Thyroid gland (tissue), 4 donors: ENCODE data around the gene MPPED2. TPM values are rescaled to one million over a fixed set of nuclear protein-coding genes. Genes with fewer than 3 reads are reported as not detected.

Source experiments
- DNase-seq, 2 donors: peaks; one replicate each; pipeline ENCODE4 v3.0.0-alpha.2; 2019
- H3K27ac ChIP-seq, 3 donors: fragments of 200-600 bp; sonication (generic); 1 replicate in 2 of 3; 2 replicates in 1 of 3; pipeline ENCODE4 v1.5.1; 2016 to 2019; ENCODE audit warnings: mild to moderate bottlenecking in 1 of 3, moderate library complexity in 1 of 3
- H3K27me3 ChIP-seq: fragments of 200-600 bp; sonication (generic); one replicate; pipeline ENCODE4 v1.5.1; 2019
- H3K36me3 ChIP-seq, 2 donors: fragments of 200-600 bp; sonication (generic); one replicate each; pipeline ENCODE4 v1.5.1; 2016 to 2019
- H3K4me1 ChIP-seq, 2 donors: fragments of 200-600 bp; sonication (generic); one replicate each; pipeline ENCODE4 v1.5.1; 2017 to 2019
- H3K4me3 ChIP-seq, 3 donors: fragments of 200-600 bp; sonication (generic); replicated peaks in 1 of 3; 1 replicate in 2 of 3; 2 replicates in 1 of 3; pipeline ENCODE4 v1.5.1; 2016; ENCODE audit warnings: mild to moderate bottlenecking in 1 of 3
- H3K9me3 ChIP-seq: fragments of 200-600 bp; sonication (generic); one replicate; pipeline ENCODE4 v1.5.1; 2017
- CTCF ChIP-seq, 6 experiments: fragments of 200-600 bp in 3 of 6; fragments of 450-650 bp in 3 of 6; sonication (generic) in 3 of 6; IDR thresholded peaks; one replicate each; pipeline ENCODE4 v1.5.1; 2016 to 2019; ENCODE audit warnings: antibody characterized with exemption in 6 of 6, mild to moderate bottlenecking in 2 of 6, inconsistent platforms in 1 of 6, moderate library complexity in 1 of 6
- POLR2A ChIP-seq, 2 donors: fragments of 450-650 bp; IDR thresholded peaks; one replicate each; pipeline ENCODE4 v1.6.1; 2017; ENCODE audit warnings: antibody characterized with exemption in 2 of 2, mild to moderate bottlenecking in 2 of 2, moderate library complexity in 1 of 2
- WGBS, 2 donors: methylation state at CpG; one replicate each; pipeline ENCODE4 v1.1.5; 2017; 5-methylcytosine and 5-hydroxymethylcytosine counted together
- intact Hi-C: fragments of 100-400 bp; cut with DNase I; formaldehyde crosslinking; loops from one replicate; pipeline ENCODE4 v1.15.1; 2023
- total RNA-seq, 4 donors: library from RNA; depleted of rRNA; stranded (reverse); fragments of >200 nt; gene quantifications; one replicate each; pipeline ENCODE4 v1.2.3, GENCODE V29; 2016

Gene MPPED2
- total RNA-seq, 4 donors from 2014 or later, result 35.5 to 103 (median 75.0) TPM

- no peaks in the 10 kb centered on the region for H3K9me3 ChIP-seq
- H3K27me3 ChIP-seq, result no peaks in the 10 kb centered on the region
- H3K4me3 ChIP-seq, result no peak overlapping the region
- H3K27ac ChIP-seq, result peak overlapping the region in 1 of 3 donors; percentile 32
- TF ChIP-seq POLR2A (IDR thresholded peaks at IDR 0.05), result no peak
- no peak for TF ChIP-seq CTCF (IDR thresholded peaks at IDR 0.05)
- intact Hi-C loops, result no loop called here
- no peak for DNase-seq
- WGBS, 2 donors, result 58 to 64% methylated on average over 2 of the region's 2 CpGs
- H3K36me3 ChIP-seq, result no peaks in the 10 kb centered on the region
- H3K4me1 ChIP-seq, result peaks cover 23 to 28% of the 10 kb centered on the region in 2 donors
These were observed 131.6 kb downstream of the MPPED2 start for GRCh38 chr11:30454541-30454940.

- Histone ChIP-seq H3K27ac (peak overlapping the region in 1 of 3 donors; percentile 32), H3K9me3 (no peaks in the 10 kb centered on the region), H3K27me3 (no peaks in the 10 kb centered on the region), H3K36me3 (no peaks in the 10 kb centered on the region), H3K4me1 (peaks cover 23 to 28% of the 10 kb centered on the region in 2 donors), H3K4me3 (no peak overlapping the region)
- WGBS, 2 donors, result 61 to 66% methylated on average over 5 of the region's 5 CpGs
- TF ChIP-seq POLR2A (IDR thresholded peaks at IDR 0.05), result no peak
- TF ChIP-seq CTCF (IDR thresholded peaks at IDR 0.05), result no peak
- DNase-seq, result no peak
- intact Hi-C loops, result no loop called here
These were observed 132.0 kb downstream of the MPPED2 start for GRCh38 chr11:30454111-30454510.

- no peak overlapping the region for H3K27ac ChIP-seq
- no peak for TF ChIP-seq CTCF (IDR thresholded peaks at IDR 0.05)
- TF ChIP-seq POLR2A (IDR thresholded peaks at IDR 0.05), result no peak
- peaks cover 23 to 28% of the 10 kb centered on the region in 2 donors for H3K4me1 ChIP-seq
- no peak overlapping the region for H3K4me3 ChIP-seq
- WGBS, 2 donors, result 94% methylated on average over 1 of the region's 1 CpG
- H3K9me3 ChIP-seq, result no peaks in the 10 kb centered on the region
- H3K36me3 ChIP-seq, result no peaks in the 10 kb centered on the region
- intact Hi-C loops, result no loop called here
- no peaks in the 10 kb centered on the region for H3K27me3 ChIP-seq
- no peak for DNase-seq
These were observed 132.4 kb downstream of the MPPED2 start for GRCh38 chr11:30453705-30454104.

- no peaks in the 10 kb centered on the region for H3K36me3 ChIP-seq
- no peak for TF ChIP-seq POLR2A (IDR thresholded peaks at IDR 0.05)
- no peak for TF ChIP-seq CTCF (IDR thresholded peaks at IDR 0.05)
- DNase-seq, result no peak
- H3K9me3 ChIP-seq, result no peaks in the 10 kb centered on the region
- H3K27ac ChIP-seq, result no peak overlapping the region
- intact Hi-C loops, result no loop called here
- no peaks in the 10 kb centered on the region for H3K27me3 ChIP-seq
- peaks cover 23 to 28% of the 10 kb centered on the region in 2 donors for H3K4me1 ChIP-seq
- H3K4me3 ChIP-seq, result no peak overlapping the region
- 90 to 93% methylated on average over 1 of the region's 1 CpG for WGBS, 2 donors
These were observed 133.3 kb downstream of the MPPED2 start for GRCh38 chr11:30452842-30453241.

- H3K4me3 ChIP-seq, result no peak overlapping the region
- TF ChIP-seq POLR2A (IDR thresholded peaks at IDR 0.05), result no peak
- TF ChIP-seq CTCF (IDR thresholded peaks at IDR 0.05), result no peak
- intact Hi-C loops, result no loop called here
- no peaks in the 10 kb centered on the region for H3K36me3 ChIP-seq
- no peaks in the 10 kb centered on the region for H3K27me3 ChIP-seq
- whole genome bisulfite sequencing, 2 donors, result 67 to 68% methylated on average over 4 of the region's 4 CpGs
- no peak for DNase-seq
- H3K9me3 ChIP-seq, result no peaks in the 10 kb centered on the region
- peaks cover 23 to 28% of the 10 kb centered on the region in 2 donors for H3K4me1 ChIP-seq
- no peak overlapping the region for H3K27ac ChIP-seq
These were observed 134.0 kb downstream of the MPPED2 start for GRCh38 chr11:30452114-30452513.
